Activated CD8-positive, alpha-beta memory T cell treated with anti-CD3 and anti-CD28 coated beads for 48 hours (primary cell): Measurements from ENCODE around the gene GRAMD4.
"Not testable (repeated sequence)": the region's sequence is repeated elsewhere in the genome, so short reads cannot be mapped to it uniquely, and the experiment has no call there.

Source experiments
- DNase-seq, 3 experiments: peaks; one replicate each; pipeline ENCODE4 v3.0.0-alpha.2; 2020; ENCODE audit warnings: low read depth in 2 of 3, low spot score in 2 of 3

The GRAMD4 gene

GRCh38 chr22:46635756-46636155, 15.6 kb downstream of the GRAMD4 start:
- DNase-seq: no peak

GRCh38 chr22:46636221-46637002, 16.2 kb downstream of the GRAMD4 start:
- no peak for DNase-seq

GRCh38 chr22:46637711-46638600, 17.8 kb downstream of the GRAMD4 start:
- no peak for DNase-seq

DNA sequence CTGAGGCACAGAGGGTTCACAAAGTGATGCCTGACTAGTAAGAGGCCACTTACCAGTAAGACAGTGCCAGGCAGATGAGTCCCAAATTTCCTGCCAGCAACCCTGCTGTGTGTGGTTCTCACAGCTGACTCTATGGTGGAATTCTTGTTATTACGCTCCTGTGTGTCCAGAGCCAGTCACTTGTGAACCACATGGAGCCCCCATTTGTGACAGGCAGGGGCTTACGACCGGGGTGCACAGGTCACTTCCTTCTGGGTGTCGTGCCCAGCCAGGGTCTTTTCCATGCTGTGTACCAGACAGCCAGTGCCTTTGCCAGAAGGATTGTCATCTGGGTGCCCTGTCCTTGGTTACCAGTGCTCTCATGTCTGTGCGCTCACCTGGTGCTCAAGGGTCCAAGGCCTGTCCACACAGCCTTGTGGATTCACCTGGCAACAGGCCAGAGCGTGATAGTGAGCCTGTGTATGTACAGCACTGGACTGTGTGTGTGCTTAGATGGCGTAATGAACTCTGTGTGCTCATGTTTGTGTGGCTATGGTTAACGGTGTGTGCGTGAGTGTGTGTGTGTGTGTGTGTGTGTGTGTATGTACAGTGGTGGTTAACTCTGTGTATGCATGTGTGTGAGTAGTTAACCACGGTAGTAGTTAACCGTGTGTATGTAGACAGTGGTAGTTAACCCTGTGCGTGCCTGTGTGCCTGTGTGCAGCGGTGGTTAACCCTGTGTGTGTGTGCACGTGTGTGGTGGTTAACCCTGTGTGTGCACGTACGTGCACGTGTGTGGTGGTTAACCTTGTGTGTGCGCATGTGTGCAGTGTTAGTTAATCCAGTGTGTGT, 18.6 kb downstream of the GRAMD4 start:
- DNase-seq: no peak

DNA sequence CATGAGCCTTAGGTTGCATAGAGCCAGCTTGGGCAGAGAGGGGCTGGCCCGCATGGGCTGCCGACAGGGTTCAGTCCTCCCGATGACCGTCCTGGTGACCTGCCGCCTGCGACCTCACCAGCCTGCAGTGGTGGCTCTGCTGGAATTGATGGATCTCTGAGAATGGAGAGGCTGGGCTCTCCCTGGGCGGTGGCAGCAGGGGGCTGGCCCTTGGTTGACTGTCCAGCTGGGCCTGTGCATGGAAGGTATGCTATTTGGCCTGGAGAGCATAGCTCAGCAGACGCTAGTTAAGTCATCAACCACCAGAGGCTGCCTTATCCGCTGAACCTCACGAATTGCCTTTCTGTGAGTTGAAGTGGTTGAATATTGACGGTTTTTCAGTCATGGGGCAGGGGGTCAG, 19.7 kb downstream of the GRAMD4 start:
- no peak for DNase-seq

DNA sequence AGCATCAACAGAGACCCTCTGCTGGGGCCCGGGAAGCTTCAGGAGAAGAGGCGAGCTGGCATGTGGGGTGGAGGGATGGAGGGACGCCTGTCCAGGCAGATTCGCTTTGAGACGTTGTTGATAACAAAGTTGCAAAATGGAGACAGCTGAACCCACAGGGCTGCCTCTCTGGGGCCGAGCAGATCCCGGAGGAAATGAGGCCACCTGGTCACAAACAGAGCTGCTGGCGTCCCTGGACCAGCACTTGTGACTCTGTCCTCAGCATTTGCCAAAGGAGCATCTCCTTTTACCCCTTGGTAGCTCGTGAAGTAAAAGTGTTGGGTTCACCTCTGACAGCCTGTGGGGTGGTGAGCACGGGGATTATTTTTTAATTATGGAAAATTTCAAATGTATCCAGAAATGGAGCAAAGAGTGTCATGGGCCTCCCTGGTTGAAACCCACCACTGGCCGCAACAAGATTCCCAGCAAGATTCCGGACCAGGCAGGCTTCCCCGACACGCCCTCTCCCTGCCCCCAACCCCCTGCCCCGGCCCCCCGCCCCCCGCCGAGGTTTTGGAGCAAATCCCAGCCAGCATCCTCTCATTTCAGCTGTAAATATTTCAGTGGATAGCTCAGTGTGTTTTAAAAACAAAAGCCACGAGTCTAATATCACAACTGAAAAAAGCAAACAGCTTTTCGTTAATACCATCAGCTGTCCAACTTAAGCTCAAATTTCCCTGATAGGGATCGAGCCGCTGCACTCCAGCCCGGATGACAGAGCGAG, 20.3 kb downstream of the GRAMD4 start:
- no peak for DNase-seq

- no peak for DNase-seq
These were observed 21.7 kb downstream of the GRAMD4 start for GRCh38 chr22:46641811-46642266.

GRCh38 chr22:46642840-46643480, 22.8 kb downstream of the GRAMD4 start:
- DNase-seq: not testable (repeated sequence)

- no peak for DNase-seq
These were observed 26.5 kb downstream of the GRAMD4 start for GRCh38 chr22:46646531-46647215.

DNA sequence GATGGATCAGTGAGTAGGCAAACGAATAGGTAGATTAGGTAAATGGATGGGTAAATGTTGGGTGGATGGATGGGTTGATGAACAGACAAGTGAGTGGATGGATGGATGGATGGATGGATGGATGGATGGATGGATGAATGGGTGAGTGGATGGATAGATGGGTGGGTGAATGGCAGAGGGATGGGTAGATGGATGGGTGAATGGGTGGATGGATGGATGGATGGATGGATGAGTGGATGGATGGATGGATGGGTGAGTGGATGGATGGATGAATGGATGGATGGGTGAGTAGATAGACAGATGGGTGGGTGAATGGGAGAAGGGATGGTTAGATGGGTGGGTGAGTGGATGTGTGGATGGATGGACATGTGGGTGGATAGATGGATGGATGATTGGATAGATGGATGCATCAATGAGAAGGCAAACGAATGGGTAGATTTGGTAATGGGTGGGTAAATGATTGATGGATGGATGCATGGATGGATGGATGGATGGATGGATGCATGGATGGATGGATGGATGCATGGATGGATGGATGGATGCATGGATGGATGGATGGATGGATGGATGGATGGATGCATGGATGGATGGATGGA, 28.1 kb downstream of the GRAMD4 start:
- DNase-seq: not testable (repeated sequence)

- DNase-seq: no peak
These were observed 29.2 kb downstream of the GRAMD4 start for GRCh38 chr22:46649141-46650077.

- DNase-seq: no peak
These were observed 30.1 kb downstream of the GRAMD4 start for GRCh38 chr22:46650078-46650810.

DNA sequence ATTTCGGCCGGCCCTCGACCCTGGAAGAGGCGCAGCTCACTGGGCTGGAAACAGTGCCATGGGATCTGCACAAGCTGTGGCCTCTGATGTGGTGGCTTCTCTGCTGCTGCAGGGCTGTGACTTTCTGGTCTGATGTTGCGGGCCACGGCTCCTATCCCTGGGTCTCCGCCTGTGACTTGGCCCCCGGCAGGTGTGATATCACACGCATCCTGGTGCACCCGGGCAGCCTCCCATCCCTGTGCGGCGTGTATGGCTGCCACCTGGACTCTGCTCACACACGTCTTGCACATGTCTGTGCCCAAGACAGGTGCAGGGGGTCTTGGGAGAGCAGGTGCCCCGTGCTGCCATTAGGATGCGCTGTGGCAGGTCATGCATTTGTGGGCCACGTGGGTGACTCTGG, 31.1 kb downstream of the GRAMD4 start:
- no peak for DNase-seq

DNA sequence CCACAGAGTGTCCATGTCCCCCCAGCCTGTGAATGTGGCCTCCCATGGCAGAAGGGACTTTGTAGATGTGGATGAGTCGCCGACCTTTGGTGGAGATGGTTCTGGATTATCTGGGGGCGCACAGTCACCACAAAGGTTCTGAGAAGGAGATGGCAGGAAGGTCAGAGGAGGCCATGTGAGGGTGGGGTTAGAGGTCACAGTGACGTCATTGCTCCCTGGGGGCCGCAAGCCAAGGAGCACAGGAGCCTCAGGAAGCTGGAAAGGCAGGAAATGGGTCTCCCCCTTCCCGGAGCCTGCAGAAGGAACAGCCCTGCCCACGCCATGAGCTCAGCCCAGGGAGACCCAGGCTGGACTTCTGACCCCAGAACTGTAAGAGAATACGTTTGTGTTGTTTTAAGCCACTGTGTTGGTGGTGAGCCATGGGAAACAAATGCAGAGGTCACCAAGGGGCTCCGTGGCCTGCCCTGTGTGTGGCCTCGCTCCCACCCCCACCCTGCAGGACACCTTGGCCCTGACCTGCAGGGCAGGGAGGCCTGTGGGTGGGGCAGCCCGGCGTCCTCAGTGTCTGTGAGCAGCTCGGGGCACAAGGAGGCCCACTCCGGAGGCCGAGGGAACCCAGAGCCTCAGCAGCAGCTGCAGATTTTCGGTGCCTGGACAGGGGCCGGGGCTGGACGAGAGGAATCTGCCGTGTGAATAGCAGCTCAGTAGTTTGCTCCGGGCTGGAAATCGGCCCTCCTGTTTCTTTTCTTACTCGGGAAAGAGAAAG, 32.1 kb downstream of the GRAMD4 start:
- DNase-seq: no peak

DNA sequence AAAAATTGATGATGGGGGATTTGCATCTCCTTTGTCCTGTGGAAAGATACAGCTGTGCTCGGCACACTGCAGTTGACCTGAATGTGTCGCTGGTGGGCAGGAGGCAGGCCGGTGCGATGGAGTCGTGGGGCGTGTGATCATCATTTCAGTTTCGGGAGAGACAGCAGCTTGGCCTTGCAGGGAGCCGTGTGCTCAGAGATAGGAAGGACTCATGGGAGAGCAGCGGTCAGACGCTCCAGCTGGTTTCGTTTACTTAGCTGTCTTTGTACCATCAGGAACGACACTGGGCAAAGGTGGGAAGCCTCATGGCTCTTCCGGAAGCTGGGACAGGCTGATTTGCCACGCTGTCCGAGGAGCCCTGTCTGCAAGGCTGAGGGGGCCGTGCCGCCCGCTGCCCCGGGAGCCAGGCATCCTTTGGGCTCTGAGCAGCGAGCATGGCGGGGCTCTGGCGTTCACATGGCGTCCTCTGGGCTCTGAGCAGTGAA, 32.7 kb downstream of the GRAMD4 start:
- no peak for DNase-seq

GRCh38 chr22:46653596-46653995, 33.4 kb downstream of the GRAMD4 start:
- peak in 1 of 3 experiments; percentile 48 for DNase-seq
